ENCODE data around the gene MACC1. TPM values are rescaled to one million over a fixed set of nuclear protein-coding genes. Genes with fewer than 3 reads are reported as not detected.

The MACC1 gene
- total and polyA plus RNA-seq, 12 donors = 0.35 to 9.8 (median 1.5) TPM

DNA sequence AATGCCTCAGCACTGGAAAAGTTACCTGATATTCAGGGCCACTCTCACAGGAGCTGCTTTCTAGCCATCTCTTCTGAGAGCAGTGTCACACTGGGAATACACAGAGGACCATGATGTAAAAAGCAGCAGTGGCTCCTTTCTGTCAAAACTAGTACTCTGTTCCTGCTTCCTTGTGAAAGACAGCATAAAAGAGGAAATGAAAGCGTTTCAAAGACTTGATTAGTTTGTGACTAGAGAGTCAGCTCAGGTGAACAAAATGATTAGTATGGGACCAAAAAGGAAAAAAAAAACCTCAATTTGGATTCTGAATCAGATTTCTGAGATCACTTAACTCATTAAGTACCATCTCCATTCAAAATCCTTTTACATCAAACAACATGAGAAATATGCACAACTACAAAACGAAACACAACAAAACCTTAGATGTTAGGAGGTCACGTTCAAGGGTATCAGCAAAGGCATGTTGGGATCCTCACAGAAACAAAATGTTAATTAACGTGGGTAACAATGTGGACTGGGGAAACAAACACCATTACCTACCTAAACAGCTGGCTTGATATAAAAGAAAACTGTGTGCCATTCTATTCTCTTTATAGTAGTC, 103.7 kb downstream of the MACC1 start:
- TF ChIP-seq, protein P1, sequence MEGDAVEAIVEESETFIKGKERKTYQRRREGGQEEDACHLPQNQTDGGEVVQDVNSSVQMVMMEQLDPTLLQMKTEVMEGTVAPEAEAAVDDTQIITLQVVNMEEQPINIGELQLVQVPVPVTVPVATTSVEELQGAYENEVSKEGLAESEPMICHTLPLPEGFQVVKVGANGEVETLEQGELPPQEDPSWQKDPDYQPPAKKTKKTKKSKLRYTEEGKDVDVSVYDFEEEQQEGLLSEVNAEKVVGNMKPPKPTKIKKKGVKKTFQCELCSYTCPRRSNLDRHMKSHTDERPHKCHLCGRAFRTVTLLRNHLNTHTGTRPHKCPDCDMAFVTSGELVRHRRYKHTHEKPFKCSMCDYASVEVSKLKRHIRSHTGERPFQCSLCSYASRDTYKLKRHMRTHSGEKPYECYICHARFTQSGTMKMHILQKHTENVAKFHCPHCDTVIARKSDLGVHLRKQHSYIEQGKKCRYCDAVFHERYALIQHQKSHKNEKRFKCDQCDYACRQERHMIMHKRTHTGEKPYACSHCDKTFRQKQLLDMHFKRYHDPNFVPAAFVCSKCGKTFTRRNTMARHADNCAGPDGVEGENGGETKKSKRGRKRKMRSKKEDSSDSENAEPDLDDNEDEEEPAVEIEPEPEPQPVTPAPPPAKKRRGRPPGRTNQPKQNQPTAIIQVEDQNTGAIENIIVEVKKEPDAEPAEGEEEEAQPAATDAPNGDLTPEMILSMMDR (IDR thresholded peaks at IDR 0.05) = no peak
- TF ChIP-seq POLR2A (IDR thresholded peaks at IDR 0.05) = no peak
- Histone ChIP-seq H3K4me3 (no peak overlapping the region), H3K27me3 (no peaks in the 10 kb centered on the region), H3K36me3 (replicated peaks in 1 of 2) (no peaks in the 10 kb centered on the region), H3K27ac (no peak overlapping the region), H3K4me1 (replicated peaks in 1 of 2) (no peaks in the 10 kb centered on the region), H3K9me3 (replicated peaks in 1 of 3) (no peaks in the 10 kb centered on the region)
- WGBS, 4 donors = 72 to 84% (median 74%) methylated on average over 4 of the region's 4 CpGs
- intact Hi-C loops (cut with DNase I) = no loop called here
- no peak for DNase-seq

DNA sequence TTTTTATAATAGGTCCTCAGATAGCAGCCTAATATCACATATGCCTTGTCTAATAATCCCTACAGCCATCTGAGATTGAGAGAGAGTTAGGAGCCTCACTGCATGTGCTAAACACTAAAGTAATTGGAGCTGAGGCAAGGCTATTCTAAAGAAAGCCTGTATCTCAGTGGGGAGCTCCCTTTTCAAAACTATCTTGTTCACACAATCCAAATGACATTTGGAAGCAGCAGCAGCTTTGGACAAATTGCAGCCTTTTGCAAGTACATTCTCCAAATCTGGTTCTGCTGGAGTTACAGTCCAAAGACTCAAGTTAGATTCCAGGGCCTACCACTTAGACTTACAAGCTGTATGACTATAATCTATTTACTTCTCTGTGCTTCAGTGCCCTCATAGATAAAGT, 104.5 kb downstream of the MACC1 start:
- H3K4me3 ChIP-seq = no peak overlapping the region
- intact Hi-C loops (cut with DNase I) = no loop called here
- no peak overlapping the region for H3K27ac ChIP-seq
- TF ChIP-seq POLR2A (IDR thresholded peaks at IDR 0.05) = no peak
- TF ChIP-seq, protein P1 (IDR thresholded peaks at IDR 0.05) = no peak
- no peak for DNase-seq
- H3K9me3 ChIP-seq (replicated peaks in 1 of 3) = no peaks in the 10 kb centered on the region
- no peaks in the 10 kb centered on the region for H3K27me3 ChIP-seq
- no peaks in the 10 kb centered on the region for H3K36me3 ChIP-seq (replicated peaks in 1 of 2)
- no peaks in the 10 kb centered on the region for H3K4me1 ChIP-seq (replicated peaks in 1 of 2)

DNA sequence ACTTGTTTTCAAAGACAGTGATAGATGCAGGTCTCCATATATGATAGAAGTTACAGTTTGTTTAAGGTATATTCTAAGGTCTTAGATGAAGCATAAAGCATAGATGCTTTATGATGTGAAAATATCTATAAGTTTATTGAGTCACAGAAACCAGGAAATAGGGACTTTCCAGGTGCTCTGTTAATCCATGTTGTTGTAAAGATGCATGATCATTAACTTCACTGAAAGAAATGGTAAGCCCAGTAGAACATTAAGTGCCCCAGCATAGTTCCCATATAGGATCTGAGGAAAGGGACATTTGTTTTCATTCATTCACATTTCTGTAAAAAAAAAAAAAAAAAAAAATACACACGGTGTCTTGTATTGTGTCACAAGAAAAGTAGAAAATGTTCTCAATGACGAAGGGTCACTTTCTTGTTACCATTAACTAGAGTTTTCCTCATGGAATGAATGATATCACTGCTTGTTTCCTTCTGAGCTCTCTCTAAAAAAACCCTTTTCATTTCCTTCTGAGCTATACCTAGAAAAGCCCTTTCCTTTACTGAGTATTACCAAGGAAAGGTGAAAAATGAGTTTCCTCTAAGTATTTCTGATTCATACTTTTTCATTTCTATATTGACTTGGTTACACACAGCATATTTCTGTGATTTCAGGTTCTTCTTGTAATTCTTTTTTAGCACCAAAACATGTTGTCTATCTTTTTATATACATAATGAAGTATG, 105.2 kb downstream of the MACC1 start:
- WGBS, 4 donors = 85 to 93% (median 90%) methylated on average over 2 of the region's 2 CpGs
- Histone ChIP-seq H3K4me3 (no peak overlapping the region), H3K27me3 (no peaks in the 10 kb centered on the region), H3K4me1 (replicated peaks in 1 of 2) (no peaks in the 10 kb centered on the region), H3K9me3 (replicated peaks in 1 of 3) (no peaks in the 10 kb centered on the region), H3K36me3 (replicated peaks in 1 of 2) (no peaks in the 10 kb centered on the region), H3K27ac (no peak overlapping the region)
- no peak for DNase-seq
- intact Hi-C loops (cut with DNase I) = no loop called here
- TF ChIP-seq, protein P1 (IDR thresholded peaks at IDR 0.05) = no peak
- no peak for TF ChIP-seq POLR2A (IDR thresholded peaks at IDR 0.05)

DNA sequence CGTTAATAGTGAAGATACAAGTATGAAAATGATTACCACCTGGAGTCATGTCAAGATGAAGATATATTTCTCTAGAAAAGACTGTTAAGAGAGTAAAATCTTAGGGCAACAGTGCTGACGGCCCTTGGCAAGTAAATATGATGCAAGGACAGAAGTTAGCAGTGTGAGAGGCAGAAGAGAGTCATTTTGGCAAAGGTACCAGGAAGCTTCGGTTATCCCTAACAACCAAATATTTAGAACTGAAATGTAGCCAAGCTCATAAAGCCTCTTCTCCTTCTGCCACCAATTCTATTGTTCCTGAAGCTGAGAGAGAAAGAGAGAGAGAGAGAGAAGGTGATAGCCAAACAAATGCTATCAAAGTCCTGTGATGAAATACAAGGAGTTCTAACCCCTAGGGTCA, 109.6 kb downstream of the MACC1 start:
- 65 to 69% (median 68%) methylated on average over 3 of the region's 3 CpGs for WGBS, 4 donors
- Histone ChIP-seq H3K9me3 (replicated peaks in 1 of 3) (no peaks in the 10 kb centered on the region), H3K27ac (no peak overlapping the region), H3K4me3 (no peak overlapping the region), H3K4me1 (replicated peaks in 1 of 2) (no peaks in the 10 kb centered on the region), H3K27me3 (no peaks in the 10 kb centered on the region), H3K36me3 (replicated peaks in 1 of 2) (no peaks in the 10 kb centered on the region)
- no peak for TF ChIP-seq POLR2A (IDR thresholded peaks at IDR 0.05)
- DNase-seq = no peak
- intact Hi-C loops (cut with DNase I) = no loop called here

DNA sequence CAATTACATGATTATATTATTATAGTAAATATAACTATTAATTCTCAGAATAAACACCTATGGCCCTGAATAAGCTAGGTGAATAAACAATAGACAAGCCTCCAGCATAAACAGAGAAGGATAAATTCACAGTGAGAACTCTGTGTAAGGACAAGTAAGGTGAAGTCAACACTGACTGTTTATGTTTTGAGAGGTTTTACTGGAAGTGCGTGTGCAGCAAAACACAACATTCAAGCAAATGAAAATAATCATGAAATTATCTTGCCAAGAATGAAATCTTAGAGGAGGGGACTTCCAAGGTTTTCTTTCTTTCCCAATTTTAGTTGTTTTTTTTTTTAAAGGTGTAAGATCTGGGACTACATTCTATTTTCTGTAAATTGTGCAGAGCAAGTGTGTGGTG, 112.5 kb downstream of the MACC1 start:
- WGBS, 4 donors = 83 to 90% (median 88%) methylated on average over 1 of the region's 1 CpG
- H3K27me3 ChIP-seq = no peaks in the 10 kb centered on the region
- no peak overlapping the region for H3K4me3 ChIP-seq
- no peak for TF ChIP-seq POLR2A (IDR thresholded peaks at IDR 0.05)
- TF ChIP-seq, protein P1 (IDR thresholded peaks at IDR 0.05) = no peak
- H3K4me1 ChIP-seq (replicated peaks in 1 of 2) = no peaks in the 10 kb centered on the region
- intact Hi-C loops (cut with DNase I) = no loop called here
- H3K36me3 ChIP-seq (replicated peaks in 1 of 2) = no peaks in the 10 kb centered on the region
- no peaks in the 10 kb centered on the region for H3K9me3 ChIP-seq (replicated peaks in 1 of 3)
- H3K27ac ChIP-seq = no peak overlapping the region
- DNase-seq = no peak
